Heart left ventricle (tissue), 16 donors: ENCODE measurements around the gene MIA2. TPM values are rescaled to one million over a fixed set of nuclear protein-coding genes. Genes with fewer than 3 reads are reported as not detected.
A peak's percentile ranks its signal among the peaks of the same experiment; 100 is the strongest.

Source experiments
- ATAC-seq, 4 donors: fragments of 200-7000 bp; cut with Tn5 transposase; one replicate each; pipeline ENCODE4 v1.9.1; 2020 to 2022; ENCODE audit warnings: moderate library complexity in 4 of 4, mild to moderate bottlenecking in 3 of 4, moderate number of reproducible peaks in 1 of 4
- DNase-seq, 5 donors: peaks; one replicate each; pipeline ENCODE4 v3.0.0-alpha.2; 2020
- H3K27ac ChIP-seq, 12 donors: fragments of 200-600 bp; sonication (generic) in 4 of 12; one replicate each; pipeline versions ENCODE4 v1.5.0 to v1.8.0; 2016 to 2022; ENCODE audit warnings: mild to moderate bottlenecking in 2 of 12
- H3K27me3 ChIP-seq, 9 donors: fragments of 200-600 bp; sonication (generic) in 2 of 9; one replicate each; pipeline versions ENCODE4 v1.5.1 to v1.8.0; 2016 to 2022; ENCODE audit warnings: mild to moderate bottlenecking in 3 of 9
- H3K36me3 ChIP-seq, 9 donors: fragments of 200-600 bp; sonication (generic) in 2 of 9; one replicate each; pipeline versions ENCODE4 v1.5.0 to v1.8.0; 2018 to 2022; ENCODE audit warnings: mild to moderate bottlenecking in 2 of 9
- H3K4me1 ChIP-seq, 12 donors: fragments of 200-600 bp; sonication (generic) in 4 of 12; one replicate each; pipeline versions ENCODE4 v1.5.0 to v1.8.0; 2016 to 2022; ENCODE audit warnings: mild to moderate bottlenecking in 3 of 12
- H3K4me3 ChIP-seq, 12 donors: fragments of 200-600 bp; sonication (generic) in 4 of 12; one replicate each; pipeline versions ENCODE4 v1.5.0 to v1.8.0; 2017 to 2022; ENCODE audit warnings: mild to moderate bottlenecking in 9 of 12, moderate library complexity in 4 of 12
- H3K9me3 ChIP-seq, 12 donors: fragments of 200-600 bp; sonication (generic) in 4 of 12; one replicate each; pipeline versions ENCODE4 v1.5.0 to v1.8.0; 2016 to 2022; ENCODE audit warnings: mild to moderate bottlenecking in 1 of 12
- CTCF ChIP-seq, 12 donors: fragments of 200-600 bp; sonication (generic) in 4 of 12; IDR thresholded peaks; one replicate each; pipeline versions ENCODE4 v1.5.0 to v1.8.0; 2018 to 2022; ENCODE audit warnings: antibody characterized with exemption in 12 of 12, mild to moderate bottlenecking in 5 of 12
- POLR2A ChIP-seq, 2 donors: fragments of 450-650 bp; IDR thresholded peaks; one replicate each; pipeline ENCODE4 v1.6.1; 2017; ENCODE audit warnings: antibody characterized with exemption in 2 of 2, mild to moderate bottlenecking in 2 of 2, moderate library complexity in 2 of 2
- WGBS, 4 donors: extraction: QIAGEN DNeasy Blood & Tissue Kit in 2 of 4; methylation state at CpG; one replicate each; pipeline versions ENCODE4 v1.1.5 to v1.1.7; 2013 to 2018; 5-methylcytosine and 5-hydroxymethylcytosine counted together
- intact Hi-C, 10 donors: fragments of 100-400 bp; cut with DNase I; formaldehyde crosslinking; loops; one replicate each; pipeline versions ENCODE4 v1.11.1 to v1.14.2; 2022
- polyA plus RNA-seq, 2 donors: library from polyadenylated mRNA; stranded (reverse); fragments of 200-250 nt; gene quantifications; one replicate each; pipeline ENCODE4 v1.2.3, GENCODE V29; 2013
- total RNA-seq, 9 donors: library from RNA; depleted of rRNA in 2 of 9; stranded (reverse); fragments of >200 nt in 2 of 9; fragmentation: NEBNext Ultra II Directional in 3 of 9; extraction: Animal tissue kit (Norgen Biotek cat#: 25700) in 3 of 9; gene quantifications; one replicate each; pipeline versions ENCODE4 v1.1.0 to v1.2.4, GENCODE V29; 2016 to 2023
- donor health status: ischemic (EF 13 %, LVEDD 7.1; RV severe dilation, severe dysfunction).
- donor health status: healthy with polysubstance abuse.
- donor health status: DM: no; HTN: yes; CAD: no.
- donor health status: DM: no; HTN: no; CAD: no.
- donor health status: ischemic (EF 25% LVEDD 6.9; RV normal size, moderate dysfunction).
- donor health status: ischemic (EF 25% LVEDD 5.7; RV mildly dilated, moderate dysfunction).
- donor health status: healthy.
- donor health status: DM: yes; HTN: yes; CAD: no.
- donor health status: ischemic (EF 35%, LVEDD 5.7; RV mildly dilated, moderate dysfunction).
- donor health status: nonischemic (EF 11% LVEDD 7.7; RV severe dilation, severe dysfunction).
- donor health status: DM: yes; HTN: yes; CAD: no.
- donor health status: PGD.
- donor health status: ischemic (EF 29% LVEDD 5.4; RV normal size, mild dysfunction).
- donor health status: nonischemic (EF 23%, LVEDD 6.1; RV moderate dilation, normal function).

Gene MIA2
- total and polyA plus RNA-seq, 11 donors = 9.3 to 31.8 (median 19.8) TPM

DNA sequence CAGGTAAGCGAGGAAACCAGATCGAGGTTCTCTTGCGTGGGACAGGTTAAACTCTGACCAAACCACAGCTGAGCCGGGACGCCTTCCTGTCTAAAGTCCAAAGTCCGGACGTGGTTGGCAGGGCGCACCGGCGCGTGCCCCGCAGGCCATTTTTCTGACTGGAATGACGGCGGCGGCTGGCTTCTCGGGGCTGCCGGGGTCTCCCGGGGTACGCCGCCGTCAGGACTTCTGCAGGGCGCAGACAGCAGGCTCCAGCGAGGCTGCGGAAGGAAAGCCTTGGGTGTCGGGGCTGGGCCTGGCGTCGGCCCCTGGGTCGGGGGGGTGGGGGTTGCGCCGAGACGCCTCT lies 32.8 kb downstream of the MIA2 start:
- H3K9me3 ChIP-seq = peaks cover 0 to 12% (median under 1%) of the 10 kb centered on the region in 12 donors
- intact Hi-C loops = loop anchor here in 9 of 10 donors (2.0 to 10.0 kb wide), 13 partner anchors 36 to 166 kb away; partner anchors contain the start of genes PNN (in 6 of the 9), FBXO33 (in 2 of the 9), GEMIN2 (in 2 of the 9) and SEC23A (in 2 of the 9)
- 0 to 4% (median 2%) methylated on average over 6 to 31 of the region's 31 CpGs for WGBS, 4 donors
- TF ChIP-seq POLR2A (IDR thresholded peaks at IDR 0.05) = no peak
- TF ChIP-seq CTCF (IDR thresholded peaks at IDR 0.05) = no peak
- ATAC-seq (peak; percentile 27 to 73 (median 62)), DNase-seq (peak in 4 of 5 donors; percentile 59 to 68 (median 64))
- H3K27me3 ChIP-seq = no peaks in the 10 kb centered on the region
- no peaks in the 10 kb centered on the region for H3K36me3 ChIP-seq
- H3K4me3 ChIP-seq = peak overlapping the region; percentile 57 to 99 (median 82)
- peaks cover 0 to 52% (median 24%) of the 10 kb centered on the region in 12 donors for H3K4me1 ChIP-seq
- peak overlapping the region; percentile 90 to 100 (median 98) for H3K27ac ChIP-seq

- Histone ChIP-seq H3K4me1 (peaks cover 0 to 52% (median 24%) of the 10 kb centered on the region in 12 donors), H3K27me3 (no peaks in the 10 kb centered on the region), H3K9me3 (peaks cover 0 to 14% (median 4%) of the 10 kb centered on the region in 12 donors), H3K27ac (peak overlapping the region; percentile 90 to 100 (median 98)), H3K36me3 (no peaks in the 10 kb centered on the region), H3K4me3 (peak overlapping the region; percentile 57 to 99 (median 82))
- peak; percentile 90 to 95 (median 95) for ATAC-seq
- intact Hi-C loops = loop anchor here in 9 of 10 donors (1.0 to 10.0 kb wide), 14 partner anchors 35 to 166 kb away; partner anchors contain the start of genes PNN (in 6 of the 9), TRAPPC6B (in 4 of the 9), FBXO33 (in 2 of the 9) and GEMIN2 (in 2 of the 9)
- peak; percentile 86 to 91 (median 89) for DNase-seq
- peak in 1 of 2 donors; percentile 51 for TF ChIP-seq POLR2A (IDR thresholded peaks at IDR 0.05)
- no peak for TF ChIP-seq CTCF (IDR thresholded peaks at IDR 0.05)
- 0 to 1% (median 0%) methylated on average over 43 to 70 of the region's 70 CpGs for WGBS, 4 donors
Observed at GRCh38 chr14:39266871-39267607, 33.3 kb downstream of the MIA2 start.

DNA sequence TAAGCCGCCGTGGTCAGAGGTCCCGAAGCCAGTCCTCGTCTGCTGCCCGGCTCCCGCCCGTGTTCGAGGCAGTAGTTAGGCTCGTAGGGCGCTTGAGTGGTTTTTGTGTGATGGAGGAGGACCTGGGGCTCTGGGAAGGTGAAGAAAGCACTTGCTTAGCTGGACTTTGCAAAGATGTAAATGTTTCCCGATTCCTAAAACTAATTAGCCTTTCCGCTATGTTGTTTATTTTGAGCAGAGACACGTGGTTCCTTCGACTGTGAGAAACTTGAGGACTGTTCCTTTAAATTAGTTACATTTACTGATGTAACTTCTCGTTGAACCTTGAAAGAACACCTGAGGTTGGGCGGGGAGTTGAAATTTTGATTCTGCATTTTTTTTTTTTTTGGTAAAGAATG lies 33.9 kb downstream of the MIA2 start:
- no peak for DNase-seq
- H3K27ac ChIP-seq = peak overlapping the region; percentile 90 to 100 (median 98)
- no peaks in the 10 kb centered on the region for H3K36me3 ChIP-seq
- H3K27me3 ChIP-seq = no peaks in the 10 kb centered on the region
- TF ChIP-seq POLR2A (IDR thresholded peaks at IDR 0.05) (no peak), CTCF (IDR thresholded peaks at IDR 0.05) (no peak)
- peaks cover 0 to 52% (median 24%) of the 10 kb centered on the region in 12 donors for H3K4me1 ChIP-seq
- peaks cover 0 to 15% (median 4%) of the 10 kb centered on the region in 12 donors for H3K9me3 ChIP-seq
- no peak for ATAC-seq
- intact Hi-C loops = loop anchor here in 9 of 10 donors (1.0 to 10.0 kb wide), 14 partner anchors 35 to 165 kb away; partner anchors contain the start of genes PNN (in 6 of the 9), TRAPPC6B (in 4 of the 9), FBXO33 (in 2 of the 9) and GEMIN2 (in 2 of the 9)
- peak overlapping the region; percentile 57 to 99 (median 82) for H3K4me3 ChIP-seq
- WGBS, 4 donors = 0 to 1% (median 1%) methylated on average over 16 of the region's 16 CpGs

- ATAC-seq = no peak
- peaks cover 0 to 52% (median 24%) of the 10 kb centered on the region in 12 donors for H3K4me1 ChIP-seq
- H3K4me3 ChIP-seq = peak overlapping the region in 9 of 12 donors; percentile 68 to 99 (median 86)
- DNase-seq = no peak
- no peaks in the 10 kb centered on the region for H3K27me3 ChIP-seq
- peaks cover 0 to 22% (median 4%) of the 10 kb centered on the region in 12 donors for H3K9me3 ChIP-seq
- no peaks in the 10 kb centered on the region for H3K36me3 ChIP-seq
- WGBS, 4 donors = 13 to 23% (median 21%) methylated on average over 2 of the region's 2 CpGs
- intact Hi-C loops = loop anchor here in 9 of 10 donors (5.0 to 10.0 kb wide), 11 partner anchors 34 to 166 kb away; partner anchors contain the start of genes PNN (in 3 of the 9), GEMIN2 (in 2 of the 9), SEC23A (in 2 of the 9) and TRAPPC6B (in 2 of the 9)
- peak overlapping the region in 2 of 12 donors; percentile 7 to 96 for H3K27ac ChIP-seq
- TF ChIP-seq POLR2A (IDR thresholded peaks at IDR 0.05) (no peak), CTCF (IDR thresholded peaks at IDR 0.05) (no peak)
Observed at GRCh38 chr14:39268393-39268792, 34.7 kb downstream of the MIA2 start.
